MCF 10A (cell line): ENCODE data around the gene HEMK1. TPM values are rescaled to one million over a fixed set of nuclear protein-coding genes. Genes with fewer than 3 reads are reported as not detected.

ENCODE experiments used
- BruUV-seq: library from RNA; stranded (reverse); fragments of 400-500 nt; replicated peaks from 2 replicates; lab custom pipeline; 2021; lab: Mats Ljungman, UMichigan
- CTCF ChIA-PET: fragments of 300-600 bp; sonication (Branson Sonifier 250); formaldehyde crosslinking; extraction: SDS; loops from one replicate; lab custom pipeline; 2021; ENCODE audit warnings: antibody characterized with exemption, inconsistent platforms; lab: Yijun Ruan, JAX
- POLR2A ChIA-PET: fragments of 300-600, 350-650 bp; sonication (Branson Sonifier 250); formaldehyde crosslinking; extraction: SDS; loops from one replicate; lab custom pipeline; 2020; ENCODE audit warnings: antibody characterized with exemption, inconsistent platforms; lab: Yijun Ruan, JAX
- DNase-seq: peaks from one replicate; pipeline ENCODE4 v3.0.0-alpha.2; 2018; ENCODE audit not compliant: unreplicated experiment
- H3K27ac Mint-ChIP-seq: one replicate; pipeline ENCODE4 v1.8.0; 2022; ENCODE audit warnings: mild to moderate bottlenecking, low read depth, mixed read lengths; ENCODE audit not compliant: unreplicated experiment
- H3K27me3 Mint-ChIP-seq: one replicate; pipeline ENCODE4 v1.8.0; 2022; ENCODE audit warnings: mixed read lengths; ENCODE audit not compliant: insufficient read depth, unreplicated experiment
- H3K36me3 Mint-ChIP-seq: one replicate; pipeline ENCODE4 v1.8.0; 2022; ENCODE audit warnings: mild to moderate bottlenecking, moderate library complexity, mixed read lengths; ENCODE audit not compliant: insufficient read depth, unreplicated experiment
- H3K4me1 Mint-ChIP-seq: one replicate; pipeline ENCODE4 v1.8.0; 2022; ENCODE audit warnings: mixed read lengths; ENCODE audit not compliant: insufficient read depth, unreplicated experiment
- H3K4me3 Mint-ChIP-seq: one replicate; pipeline ENCODE4 v1.8.0; 2022; ENCODE audit warnings: mild to moderate bottlenecking, moderate library complexity, mixed read lengths; ENCODE audit not compliant: unreplicated experiment
- H3K9me3 Mint-ChIP-seq: one replicate; pipeline ENCODE4 v1.8.0; 2022; ENCODE audit warnings: mixed read lengths; ENCODE audit not compliant: unreplicated experiment
- CTCF ChIP-seq: fragments of 200-600 bp; IDR thresholded peaks from one replicate; pipeline ENCODE4 v1.8.0; 2022; ENCODE audit warnings: antibody characterized with exemption, mild to moderate bottlenecking; ENCODE audit not compliant: unreplicated experiment
- intact Hi-C: fragments of 100-400 bp; cut with micrococcal nuclease; formaldehyde crosslinking; loops from 2 replicates; pipeline ENCODE4 v1.14.1; 2022
- total RNA-seq: library from RNA; stranded (reverse); gene quantifications from 2 replicates; pipeline ENCODE4 v1.2.3, GENCODE V29; 2022

The HEMK1 gene
- total RNA-seq, 1 experiment from 2014 or later = 19.9 TPM

GRCh38 chr3:50604110-50604621 lies 34.8 kb downstream of the HEMK1 start:
- H3K4me3 Mint-ChIP-seq = no peak overlapping the region
- H3K4me1 Mint-ChIP-seq = peaks cover 21% of the 10 kb centered on the region
- CTCF ChIA-PET = interaction anchor here (0.6 to 6.9 kb wide), 4 partner anchors 12 to 62 kb away, joined by 3 to 78 read pairs (median 3); partner anchors contain the start of gene MAPKAPK3
- no peaks in the 10 kb centered on the region for H3K36me3 Mint-ChIP-seq
- intact Hi-C loops = no loop called here
- H3K27me3 Mint-ChIP-seq = no peaks in the 10 kb centered on the region
- BruUV-seq = no TSS peak
- POLR2A ChIA-PET = interaction anchor here (0.6 to 4.5 kb wide), 2 partner anchors 34 to 350 kb away, joined by 3 to 63 read pairs; partner anchors contain the start of gene HEMK1
- no peak for DNase-seq
- TF ChIP-seq CTCF = no peak
- no peaks in the 10 kb centered on the region for H3K9me3 Mint-ChIP-seq
- peak overlapping the region; percentile 89 for H3K27ac Mint-ChIP-seq

GRCh38 chr3:50604628-50605588 lies 35.6 kb downstream of the HEMK1 start:
- BruUV-seq = no TSS peak

GRCh38 chr3:50605901-50606326 lies 36.6 kb downstream of the HEMK1 start:
- H3K36me3 Mint-ChIP-seq = no peaks in the 10 kb centered on the region
- ChIA-PET POLR2A (no interaction called here), CTCF (interaction anchor here (0.7 to 6.9 kb wide), 3 partner anchors 10 to 678 kb away, joined by 3 to 78 read pairs (median 3); partner anchors contain the start of gene MAPKAPK3)
- no peaks in the 10 kb centered on the region for H3K9me3 Mint-ChIP-seq
- peaks cover 25% of the 10 kb centered on the region for H3K4me1 Mint-ChIP-seq
- no peak overlapping the region for H3K4me3 Mint-ChIP-seq
- no TSS peak for BruUV-seq
- no peak for TF ChIP-seq CTCF
- no peaks in the 10 kb centered on the region for H3K27me3 Mint-ChIP-seq
- DNase-seq = no peak
- no peak overlapping the region for H3K27ac Mint-ChIP-seq
- intact Hi-C loops = no loop called here

More at GRCh38 chr3:50604628-50605588, 35.6 kb downstream of the HEMK1 start:
- H3K27ac Mint-ChIP-seq = no peak overlapping the region
- no peaks in the 10 kb centered on the region for H3K36me3 Mint-ChIP-seq
- H3K9me3 Mint-ChIP-seq = no peaks in the 10 kb centered on the region
- ChIA-PET CTCF (interaction anchor here (0.6 to 6.9 kb wide), 6 partner anchors 11 to 591 kb away, joined by 3 to 78 read pairs (median 3); partner anchors contain the start of gene MAPKAPK3), POLR2A (interaction anchor here (0.6 kb wide), 1 partner anchor 349 kb away, joined by 3 read pairs; no protein-coding TSS in a partner anchor)
- H3K27me3 Mint-ChIP-seq = no peaks in the 10 kb centered on the region
- H3K4me1 Mint-ChIP-seq = peaks cover 21% of the 10 kb centered on the region
- DNase-seq = no peak
- intact Hi-C loops = no loop called here
- TF ChIP-seq CTCF = no peak
- no peak overlapping the region for H3K4me3 Mint-ChIP-seq

GRCh38 chr3:50606596-50606995 lies 37.3 kb downstream of the HEMK1 start:
- Mint-ChIP-seq H3K4me3 (no peak overlapping the region), H3K36me3 (no peaks in the 10 kb centered on the region), H3K9me3 (no peaks in the 10 kb centered on the region), H3K4me1 (peaks cover 21% of the 10 kb centered on the region), H3K27me3 (no peaks in the 10 kb centered on the region), H3K27ac (no peak overlapping the region)
- intact Hi-C loops = no loop called here
- no peak for TF ChIP-seq CTCF
- ChIA-PET CTCF (interaction anchor here (1.4 to 6.9 kb wide), 2 partner anchors 9 to 18 kb away, joined by 3 to 78 read pairs; partner anchors contain the start of gene MAPKAPK3), POLR2A (no interaction called here)
- DNase-seq = no peak
- no TSS peak for BruUV-seq
